ENCODE results near the gene ZMYM2. TPM values are rescaled to one million over a fixed set of nuclear protein-coding genes. Genes with fewer than 3 reads are reported as not detected.
"Not testable (repeated sequence)": the region's sequence is repeated elsewhere in the genome, so short reads cannot be mapped to it uniquely, and the experiment has no call there.

ZMYM2 gene
- total RNA-seq, 4 donors from 2014 or later: 60.7 to 75.3 (median 68.1) TPM

- no peak for DNase-seq (ENCODE audit: low spot score in 2 of 2)
- H3K36me3 ChIP-seq: peaks cover 0 to 66% (median 0%) of the 10 kb centered on the region in 3 donors
- H3K27me3 ChIP-seq: no peaks in the 10 kb centered on the region
- TF ChIP-seq EP300 (IDR thresholded peaks at IDR 0.05) (no peak), CTCF (IDR thresholded peaks at IDR 0.05) (no peak), POLR2A (IDR thresholded peaks at IDR 0.05) (no peak)
- 94 to 95% methylated on average over 4 of the region's 4 CpGs for WGBS, 2 donors
- no peak overlapping the region for H3K4me3 ChIP-seq
- no peaks in the 10 kb centered on the region for H3K9me3 ChIP-seq
- no peaks in the 10 kb centered on the region for H3K4me1 ChIP-seq
- H3K27ac ChIP-seq: no peak overlapping the region
These were observed 70.4 kb downstream of the ZMYM2 start for GRCh38 chr13:20028953-20029352.

DNA sequence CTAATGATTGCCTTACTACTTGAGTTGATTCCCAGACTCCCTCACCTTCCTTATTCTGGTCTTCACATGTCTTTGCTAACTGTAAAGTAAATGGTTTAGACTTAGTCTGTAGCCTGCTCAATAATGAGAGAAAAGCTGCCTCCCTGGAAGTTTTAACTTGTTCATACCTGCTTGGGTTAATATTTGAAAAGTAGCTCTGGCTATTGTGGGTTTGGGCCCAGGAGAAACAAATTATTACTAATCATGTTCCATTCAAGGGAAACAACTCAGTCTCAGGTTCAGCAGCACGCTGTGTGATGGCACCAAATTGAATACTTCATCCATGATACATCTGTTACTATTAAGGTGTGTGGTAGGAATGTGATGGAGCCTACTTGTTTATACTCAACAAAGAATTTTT is 75.0 kb downstream of the ZMYM2 start:
- WGBS, 2 donors: 94 to 97% methylated on average over 1 of the region's 1 CpG
- Histone ChIP-seq H3K27ac (no peak overlapping the region), H3K4me3 (no peak overlapping the region), H3K9me3 (no peaks in the 10 kb centered on the region), H3K27me3 (no peaks in the 10 kb centered on the region), H3K36me3 (peaks cover 0 to 73% (median 11%) of the 10 kb centered on the region in 3 donors), H3K4me1 (no peaks in the 10 kb centered on the region)
- TF ChIP-seq EP300 (IDR thresholded peaks at IDR 0.05) (no peak), CTCF (IDR thresholded peaks at IDR 0.05) (no peak), POLR2A (IDR thresholded peaks at IDR 0.05) (no peak)
- DNase-seq (ENCODE audit: low spot score in 2 of 2): no peak

GRCh38 chr13:20035130-20035529 is 76.6 kb downstream of the ZMYM2 start:
- H3K36me3 ChIP-seq: peaks cover 0 to 67% (median 11%) of the 10 kb centered on the region in 3 donors
- no peak for TF ChIP-seq CTCF (IDR thresholded peaks at IDR 0.05)
- no peak for TF ChIP-seq EP300 (IDR thresholded peaks at IDR 0.05)
- TF ChIP-seq POLR2A (IDR thresholded peaks at IDR 0.05): no peak

GRCh38 chr13:20037908-20038307 is 79.4 kb downstream of the ZMYM2 start:
- no peaks in the 10 kb centered on the region for H3K27me3 ChIP-seq
- H3K27ac ChIP-seq: no peak overlapping the region
- H3K4me3 ChIP-seq: no peak overlapping the region
- DNase-seq (ENCODE audit: low spot score in 2 of 2): no peak
- H3K9me3 ChIP-seq: no peaks in the 10 kb centered on the region
- H3K36me3 ChIP-seq: peaks cover 0 to 57% (median 11%) of the 10 kb centered on the region in 3 donors
- H3K4me1 ChIP-seq: no peaks in the 10 kb centered on the region
- no peak for TF ChIP-seq POLR2A (IDR thresholded peaks at IDR 0.05)
- TF ChIP-seq CTCF (IDR thresholded peaks at IDR 0.05): no peak
- TF ChIP-seq EP300 (IDR thresholded peaks at IDR 0.05): no peak

More at GRCh38 chr13:20035130-20035529, 76.6 kb downstream of the ZMYM2 start:
- Histone ChIP-seq H3K27me3 (no peaks in the 10 kb centered on the region), H3K27ac (no peak overlapping the region), H3K4me3 (no peak overlapping the region), H3K4me1 (no peaks in the 10 kb centered on the region), H3K9me3 (no peaks in the 10 kb centered on the region)
- DNase-seq (ENCODE audit: low spot score in 2 of 2): no peak
- 76 to 81% methylated on average over 4 of the region's 4 CpGs for WGBS, 2 donors

GRCh38 chr13:20042603-20043002 is 84.1 kb downstream of the ZMYM2 start:
- H3K4me1 ChIP-seq; H3K27me3 ChIP-seq; DNase-seq (ENCODE audit: low spot score in 2 of 2); H3K4me3 ChIP-seq; H3K9me3 ChIP-seq; H3K27ac ChIP-seq: not testable (repeated sequence)
- H3K36me3 ChIP-seq: peaks cover 0 to 49% (median 13%) of the 10 kb centered on the region in 3 donors
- WGBS, 2 donors: 96 to 98% methylated on average over 4 of the region's 4 CpGs
